Right lobe of liver (tissue), 4 donors: ENCODE measurements around the gene SLC28A1.

Experiments
- POLR2A ChIP-seq: fragments of 450-650 bp; IDR thresholded peaks from one replicate; pipeline ENCODE4 v1.6.1; 2017; ENCODE audit warnings: antibody characterized with exemption, mild to moderate bottlenecking
- TF ChIP-seq, protein P1 (sequence below), 4 donors: fragments of 200-600 bp in 3 of 4; fragments of 450-650 bp in 1 of 4; IDR thresholded peaks; one replicate each; pipeline versions ENCODE4 v1.5.1 to v1.8.0; 2016 to 2022; ENCODE audit warnings: antibody characterized with exemption in 4 of 4, mild to moderate bottlenecking in 2 of 4
- donor health status: DM: no; HTN: no; CAD: no.
- donor health status: DM: no; HTN: no; CAD: no.
- donor health status: DM: no; HTN: yes; CAD: no.

DNA sequence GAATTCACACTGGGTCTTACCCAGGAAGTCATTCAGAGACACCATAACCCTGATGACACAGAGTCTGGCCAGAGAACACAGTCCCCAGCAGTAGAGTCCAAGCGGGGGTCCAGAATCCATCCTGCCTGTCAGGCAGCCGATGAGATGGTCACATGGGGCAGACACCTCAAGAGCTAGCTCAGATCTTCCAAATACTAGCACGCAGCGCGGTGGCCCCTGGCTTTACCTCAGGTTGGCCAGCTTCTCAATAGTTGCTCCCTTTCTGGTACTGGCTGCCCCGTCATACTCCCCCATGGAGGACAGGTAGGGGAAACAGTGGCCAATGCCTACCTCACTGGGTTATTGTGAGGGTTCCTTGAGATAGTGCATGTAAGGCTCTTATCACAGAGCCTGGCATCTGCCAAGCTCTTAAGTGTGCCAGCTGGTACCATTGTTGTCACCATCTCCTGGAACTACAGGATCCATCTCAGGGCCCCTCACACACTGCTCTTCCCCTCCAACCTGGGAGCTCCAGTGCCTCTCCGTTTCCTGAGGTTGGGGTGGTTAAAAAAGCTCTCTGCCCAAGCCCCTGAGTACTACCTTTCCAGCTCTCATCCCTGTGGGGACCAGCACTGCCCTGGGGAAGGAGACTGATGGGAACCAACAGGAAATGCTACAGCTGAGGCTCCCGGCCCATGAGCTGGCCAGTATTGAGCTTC, 3.5 kb upstream of the SLC28A1 start:
- TF ChIP-seq, protein P1, sequence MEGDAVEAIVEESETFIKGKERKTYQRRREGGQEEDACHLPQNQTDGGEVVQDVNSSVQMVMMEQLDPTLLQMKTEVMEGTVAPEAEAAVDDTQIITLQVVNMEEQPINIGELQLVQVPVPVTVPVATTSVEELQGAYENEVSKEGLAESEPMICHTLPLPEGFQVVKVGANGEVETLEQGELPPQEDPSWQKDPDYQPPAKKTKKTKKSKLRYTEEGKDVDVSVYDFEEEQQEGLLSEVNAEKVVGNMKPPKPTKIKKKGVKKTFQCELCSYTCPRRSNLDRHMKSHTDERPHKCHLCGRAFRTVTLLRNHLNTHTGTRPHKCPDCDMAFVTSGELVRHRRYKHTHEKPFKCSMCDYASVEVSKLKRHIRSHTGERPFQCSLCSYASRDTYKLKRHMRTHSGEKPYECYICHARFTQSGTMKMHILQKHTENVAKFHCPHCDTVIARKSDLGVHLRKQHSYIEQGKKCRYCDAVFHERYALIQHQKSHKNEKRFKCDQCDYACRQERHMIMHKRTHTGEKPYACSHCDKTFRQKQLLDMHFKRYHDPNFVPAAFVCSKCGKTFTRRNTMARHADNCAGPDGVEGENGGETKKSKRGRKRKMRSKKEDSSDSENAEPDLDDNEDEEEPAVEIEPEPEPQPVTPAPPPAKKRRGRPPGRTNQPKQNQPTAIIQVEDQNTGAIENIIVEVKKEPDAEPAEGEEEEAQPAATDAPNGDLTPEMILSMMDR (IDR thresholded peaks at IDR 0.05), result no peak
- no peak for TF ChIP-seq POLR2A
